ENCODE data around the gene DNAAF5. TPM values are rescaled to one million over a fixed set of nuclear protein-coding genes. Genes with fewer than 3 reads are reported as not detected.

DNAAF5 gene
- total and polyA plus RNA-seq, 9 of the 15 experiments (the other 6 are each of a cell fraction or from before 2014, with no cell fraction given) = 3.1 to 69.7 (median 19.1) TPM

DNA sequence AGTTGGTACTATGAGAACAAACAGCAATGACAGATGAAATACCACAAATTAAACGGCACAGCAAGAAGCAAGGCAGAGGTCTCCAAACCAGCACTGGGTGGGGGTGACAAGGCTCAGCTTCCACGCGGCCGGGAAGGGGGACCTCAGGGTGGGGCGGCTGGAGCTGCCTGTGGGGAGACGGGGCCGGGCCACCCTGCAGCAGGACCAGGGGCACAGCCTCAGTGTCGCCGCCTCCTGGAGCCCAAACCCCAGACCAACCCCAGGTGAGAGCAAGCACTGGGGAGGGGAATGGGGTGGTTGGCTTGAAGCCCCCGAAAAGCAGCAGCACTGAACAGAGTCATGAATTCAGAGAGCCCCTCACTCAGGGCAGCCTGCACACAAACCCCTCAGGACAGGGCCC lies 49.9 kb downstream of the DNAAF5 start:
- no peak overlapping the region for H3K4me2 ChIP-seq (ENCODE audit: insufficient read depth, low read length)
- no peak for ATAC-seq
- CTCF ChIA-PET (ENCODE audit: low intra/inter-chr PET ratio) = no interaction called here
- in situ Hi-C loops (cut with MboI) = loop anchor here (10.0 kb wide), 1 partner anchor 462 kb away; no protein-coding TSS in a partner anchor
- no peak for FAIRE-seq
- H3K9ac ChIP-seq (ENCODE audit: insufficient read depth in 1 of 2, low read depth in 2 of 2, low read length in 2 of 2) = no peak overlapping the region
- no peak overlapping the region for H3K27ac ChIP-seq (ENCODE audit: extremely low read depth, low read depth, low read length)
- 95% methylated on average over 6 of the region's 10 CpGs for WGBS (ENCODE audit: insufficient coverage, low coverage, missing lambda C conversion rate)
- no TSS peak for BruUV-seq (replicated peaks)
- no peak overlapping the region for H3K4me3 ChIP-seq
- no peaks in the 10 kb centered on the region for H4K20me1 ChIP-seq (replicated peaks; ENCODE audit: control insufficient read depth, insufficient read depth, low read length)
- POLR2A ChIA-PET = no interaction called here
- no peaks in the 10 kb centered on the region for H3K79me2 ChIP-seq (ENCODE audit: control insufficient read depth, insufficient read depth, low read length)
- H3K36me3 ChIP-seq (ENCODE audit: control insufficient read depth, insufficient read depth, low read length) = peaks cover 98% of the 10 kb centered on the region
- intact Hi-C loops (cut with micrococcal nuclease) = loop anchor here (5.0 kb wide), 1 partner anchor 454 kb away; no protein-coding TSS in a partner anchor
- TF ChIP-seq FOXM1 (IDR thresholded peaks at IDR 0.05; ENCODE audit: low read depth) (no peak), FOXM1 (CRISPR knock-in tag; IDR thresholded peaks at IDR 0.05; ENCODE audit: low read depth) (no peak), NRF1 (conservative IDR thresholded peaks at IDR 0.05 in 1 of 2, IDR thresholded peaks at IDR 0.05 in 1 of 2) (no peak), JUN (IDR thresholded peaks at IDR 0.05; ENCODE audit: borderline replicate concordance, low read depth, low read length) (no peak), JUN (CRISPR knock-in tag; IDR thresholded peaks at IDR 0.05; ENCODE audit: borderline replicate concordance) (no peak), BRF1 (IDR thresholded peaks at IDR 0.05; ENCODE audit: borderline replicate concordance, extremely low read depth, insufficient read length) (no peak), FIP1L1 (IDR thresholded peaks at IDR 0.05; ENCODE audit: low read depth, low read length, poor library complexity, severe bottlenecking) (no peak), RAD51 (IDR thresholded peaks at IDR 0.05; ENCODE audit: borderline replicate concordance, low read depth) (no peak), ZBTB17 (CRISPR knock-in tag; IDR thresholded peaks at IDR 0.05) (no peak), XRCC5 (IDR thresholded peaks at IDR 0.05; ENCODE audit: low read depth, low read length) (no peak)
- TF ChIP-seq, protein P1, sequence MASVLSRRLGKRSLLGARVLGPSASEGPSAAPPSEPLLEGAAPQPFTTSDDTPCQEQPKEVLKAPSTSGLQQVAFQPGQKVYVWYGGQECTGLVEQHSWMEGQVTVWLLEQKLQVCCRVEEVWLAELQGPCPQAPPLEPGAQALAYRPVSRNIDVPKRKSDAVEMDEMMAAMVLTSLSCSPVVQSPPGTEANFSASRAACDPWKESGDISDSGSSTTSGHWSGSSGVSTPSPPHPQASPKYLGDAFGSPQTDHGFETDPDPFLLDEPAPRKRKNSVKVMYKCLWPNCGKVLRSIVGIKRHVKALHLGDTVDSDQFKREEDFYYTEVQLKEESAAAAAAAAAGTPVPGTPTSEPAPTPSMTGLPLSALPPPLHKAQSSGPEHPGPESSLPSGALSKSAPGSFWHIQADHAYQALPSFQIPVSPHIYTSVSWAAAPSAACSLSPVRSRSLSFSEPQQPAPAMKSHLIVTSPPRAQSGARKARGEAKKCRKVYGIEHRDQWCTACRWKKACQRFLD (CRISPR knock-in tag; IDR thresholded peaks at IDR 0.05) = no peak
- H3K27me3 ChIP-seq (ENCODE audit: control insufficient read depth in 2 of 2, insufficient read depth in 2 of 2, low read length in 2 of 2) = no peaks in the 10 kb centered on the region
- DNase-seq (ENCODE audit: extremely low read depth in 1 of 4, low spot score in 3 of 4) = no peak
- H3K4me1 ChIP-seq (replicated peaks in 1 of 2; ENCODE audit: control insufficient read depth in 2 of 2, insufficient read depth in 2 of 2, low read length in 2 of 2) = peaks cover 0 to under 1% of the 10 kb centered on the region in 2 experiments; a peak in 1 of 5 replicates
- no peaks in the 10 kb centered on the region for H3K9me3 ChIP-seq (replicated peaks; ENCODE audit: control insufficient read depth, insufficient read depth, low read depth, low read length)
- no peak overlapping the region for H2AFZ ChIP-seq (ENCODE audit: low read depth, low read length)
- no peaks in the 10 kb centered on the region for H3K9me1 ChIP-seq (ENCODE audit: control insufficient read depth, insufficient read depth, low read length)

Measured in K562 (cell line).